Coronary artery (tissue), 2 donors: ENCODE data around the gene ATAD3A.
A peak's percentile ranks its signal among the peaks of the same experiment; 100 is the strongest.

ENCODE experiments used
- DNase-seq: peaks from one replicate; pipeline ENCODE4 v3.0.0-alpha.2; 2017; ENCODE audit warnings: low spot score
- H3K27ac ChIP-seq, 2 donors: fragments of 200-600 bp; sonication (generic); one replicate each; pipeline ENCODE4 v1.5.1; 2016 to 2019
- H3K4me3 ChIP-seq: fragments of 200-600 bp; sonication (generic); 2 replicates; pipeline ENCODE4 v1.5.1; 2016; ENCODE audit warnings: mild to moderate bottlenecking, moderate library complexity
- TF ChIP-seq, protein P1 (sequence below): fragments of 200-600 bp; sonication (generic); IDR thresholded peaks from one replicate; pipeline ENCODE4 v1.5.1; 2019; ENCODE audit warnings: antibody characterized with exemption

ATAD3A gene

DNA sequence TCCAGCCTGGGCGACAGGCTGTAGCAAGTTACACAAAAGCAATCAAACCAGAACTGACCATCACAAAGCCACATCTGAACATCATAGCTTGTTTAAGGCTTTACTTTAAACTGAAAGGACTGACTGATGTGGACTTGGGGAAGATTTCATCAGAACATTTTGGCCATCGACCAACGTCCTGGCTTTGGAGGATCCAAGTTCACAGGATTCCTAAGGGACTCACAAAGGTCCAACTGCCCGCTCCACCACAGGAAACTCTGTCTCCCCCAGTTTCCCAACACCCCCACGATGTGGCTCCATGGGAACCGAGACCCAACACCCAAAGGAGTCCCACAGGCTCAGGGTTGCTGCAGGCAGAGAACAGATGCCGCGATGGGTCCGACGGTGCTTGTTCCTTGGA, 53.4 kb downstream of the ATAD3A start:
- TF ChIP-seq, protein P1, sequence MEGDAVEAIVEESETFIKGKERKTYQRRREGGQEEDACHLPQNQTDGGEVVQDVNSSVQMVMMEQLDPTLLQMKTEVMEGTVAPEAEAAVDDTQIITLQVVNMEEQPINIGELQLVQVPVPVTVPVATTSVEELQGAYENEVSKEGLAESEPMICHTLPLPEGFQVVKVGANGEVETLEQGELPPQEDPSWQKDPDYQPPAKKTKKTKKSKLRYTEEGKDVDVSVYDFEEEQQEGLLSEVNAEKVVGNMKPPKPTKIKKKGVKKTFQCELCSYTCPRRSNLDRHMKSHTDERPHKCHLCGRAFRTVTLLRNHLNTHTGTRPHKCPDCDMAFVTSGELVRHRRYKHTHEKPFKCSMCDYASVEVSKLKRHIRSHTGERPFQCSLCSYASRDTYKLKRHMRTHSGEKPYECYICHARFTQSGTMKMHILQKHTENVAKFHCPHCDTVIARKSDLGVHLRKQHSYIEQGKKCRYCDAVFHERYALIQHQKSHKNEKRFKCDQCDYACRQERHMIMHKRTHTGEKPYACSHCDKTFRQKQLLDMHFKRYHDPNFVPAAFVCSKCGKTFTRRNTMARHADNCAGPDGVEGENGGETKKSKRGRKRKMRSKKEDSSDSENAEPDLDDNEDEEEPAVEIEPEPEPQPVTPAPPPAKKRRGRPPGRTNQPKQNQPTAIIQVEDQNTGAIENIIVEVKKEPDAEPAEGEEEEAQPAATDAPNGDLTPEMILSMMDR = no peak
- H3K4me3 ChIP-seq = no peak overlapping the region
- DNase-seq = no peak
- H3K27ac ChIP-seq = no peak overlapping the region

DNA sequence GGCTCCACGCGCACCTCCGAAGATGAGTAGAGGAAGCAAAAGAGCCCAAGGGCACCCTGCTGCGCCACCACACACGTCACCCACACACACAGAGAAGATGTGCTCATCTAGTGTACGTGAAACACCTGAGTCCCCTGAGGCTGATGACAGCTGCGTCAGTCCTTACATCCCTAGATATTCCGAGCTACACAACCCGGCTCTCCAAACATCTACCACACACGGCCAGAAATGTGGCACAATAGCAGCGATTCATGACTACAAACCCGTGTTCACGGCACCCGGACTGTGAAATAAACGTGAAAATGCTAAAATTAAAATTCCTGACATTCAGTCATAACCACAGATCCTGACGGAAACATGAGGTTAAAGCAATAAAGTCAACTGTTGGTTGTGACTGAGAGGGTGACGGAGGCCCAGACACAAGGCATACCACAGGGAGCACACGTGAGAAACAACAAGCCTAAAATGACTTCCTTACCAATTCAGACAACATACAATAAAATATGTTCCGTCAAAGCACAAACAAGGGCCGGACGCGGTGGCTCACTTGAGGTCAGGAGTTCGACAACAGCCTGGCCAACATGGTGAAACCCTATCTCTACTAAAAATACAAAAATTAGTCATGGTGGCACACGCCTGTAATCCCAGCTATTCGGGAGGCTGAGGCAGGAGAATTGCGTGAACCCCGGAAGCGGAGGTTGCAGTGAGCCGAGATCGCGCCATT, 55.4 kb downstream of the ATAD3A start:
- no peak for DNase-seq
- TF ChIP-seq, protein P1 = no peak
- Histone ChIP-seq H3K27ac (no peak overlapping the region), H3K4me3 (no peak overlapping the region)

DNA sequence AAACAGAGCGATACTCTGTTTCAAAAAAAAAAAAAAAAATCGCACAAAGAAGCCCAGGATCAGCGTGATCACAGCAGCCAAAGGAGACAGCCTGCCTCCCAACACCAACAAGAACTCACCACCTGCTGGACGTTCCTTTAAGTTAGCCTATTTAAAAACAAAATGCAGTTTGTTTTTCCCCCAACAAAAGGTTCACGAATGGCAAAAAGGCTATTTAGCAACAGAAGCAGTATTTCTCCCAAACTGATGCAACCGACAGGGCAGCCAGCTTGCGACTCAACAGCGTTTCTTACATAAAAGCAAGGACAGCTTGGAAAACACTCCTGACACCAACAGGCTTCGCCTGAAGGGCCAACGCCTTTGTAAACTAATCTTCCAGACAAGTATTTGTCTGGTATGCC, 55.9 kb downstream of the ATAD3A start:
- no peak overlapping the region for H3K27ac ChIP-seq
- no peak overlapping the region for H3K4me3 ChIP-seq
- TF ChIP-seq, protein P1 = no peak
- DNase-seq = no peak

DNA sequence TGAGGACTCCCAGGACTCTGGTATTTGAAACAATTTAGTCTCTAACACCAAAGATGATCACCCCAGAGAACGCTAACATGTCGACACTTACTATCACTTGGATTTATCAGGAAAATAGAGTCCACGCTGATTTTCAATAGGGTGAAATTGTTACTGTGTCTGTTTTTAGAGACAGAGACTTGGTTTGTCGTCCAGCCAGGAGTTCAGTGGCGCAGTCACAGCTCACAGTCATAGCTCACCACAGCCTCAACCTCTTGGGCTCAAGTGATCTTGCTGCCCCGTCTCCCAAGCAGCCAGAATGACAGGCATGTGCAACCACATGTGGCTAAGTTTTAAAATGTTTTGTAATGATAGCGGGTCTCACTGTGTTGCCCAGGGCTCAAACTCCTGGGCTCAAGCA, 57.4 kb downstream of the ATAD3A start:
- H3K4me3 ChIP-seq = no peak overlapping the region
- TF ChIP-seq, protein P1 = no peak
- DNase-seq = no peak
- no peak overlapping the region for H3K27ac ChIP-seq

DNA sequence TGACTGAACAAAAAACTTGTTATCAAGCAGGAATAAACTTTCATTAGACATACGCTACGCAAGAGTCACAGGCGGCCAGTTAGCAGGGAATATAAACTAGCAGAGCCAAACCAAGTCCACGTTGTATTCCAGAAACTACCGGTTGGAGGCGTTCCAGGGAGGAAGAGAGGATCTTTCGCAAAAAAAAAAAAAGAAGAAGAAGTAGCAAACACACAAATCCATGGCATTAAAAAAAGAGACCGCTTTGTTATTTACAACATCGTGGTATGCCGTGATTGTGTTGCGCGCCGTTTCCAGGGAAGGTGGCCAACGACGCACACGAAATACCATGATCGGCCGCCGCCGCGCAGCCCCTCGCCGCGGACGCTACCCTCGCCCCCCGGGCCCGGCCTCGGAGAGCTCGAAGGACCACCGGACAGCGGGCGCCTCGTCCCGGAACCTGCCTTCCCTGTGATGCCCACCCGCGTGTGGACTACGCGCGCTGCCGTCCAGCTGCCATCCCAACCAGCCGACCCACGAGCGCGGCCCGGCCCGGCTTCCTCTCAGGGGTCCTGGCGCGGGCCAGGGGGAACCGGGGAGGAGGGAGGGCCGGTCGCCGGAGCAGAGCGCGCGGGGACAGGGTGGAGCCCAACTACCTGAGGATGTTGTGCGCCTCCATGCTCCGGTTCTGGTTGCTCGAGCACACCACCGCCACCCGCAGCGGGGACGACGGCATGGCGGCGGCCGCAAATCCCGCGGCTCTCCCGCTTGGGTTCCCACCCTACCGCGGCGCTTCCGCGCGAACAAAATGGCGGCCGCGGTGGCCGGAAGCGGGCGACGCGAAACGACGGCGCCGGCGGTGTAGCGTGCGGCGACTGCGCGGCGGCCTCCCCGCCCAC, 62.1 kb downstream of the ATAD3A start:
- DNase-seq = no peak
- TF ChIP-seq, protein P1 = no peak
- H3K27ac ChIP-seq = peak overlapping the region; percentile 97 to 99
- peak overlapping the region; percentile 93 for H3K4me3 ChIP-seq

DNA sequence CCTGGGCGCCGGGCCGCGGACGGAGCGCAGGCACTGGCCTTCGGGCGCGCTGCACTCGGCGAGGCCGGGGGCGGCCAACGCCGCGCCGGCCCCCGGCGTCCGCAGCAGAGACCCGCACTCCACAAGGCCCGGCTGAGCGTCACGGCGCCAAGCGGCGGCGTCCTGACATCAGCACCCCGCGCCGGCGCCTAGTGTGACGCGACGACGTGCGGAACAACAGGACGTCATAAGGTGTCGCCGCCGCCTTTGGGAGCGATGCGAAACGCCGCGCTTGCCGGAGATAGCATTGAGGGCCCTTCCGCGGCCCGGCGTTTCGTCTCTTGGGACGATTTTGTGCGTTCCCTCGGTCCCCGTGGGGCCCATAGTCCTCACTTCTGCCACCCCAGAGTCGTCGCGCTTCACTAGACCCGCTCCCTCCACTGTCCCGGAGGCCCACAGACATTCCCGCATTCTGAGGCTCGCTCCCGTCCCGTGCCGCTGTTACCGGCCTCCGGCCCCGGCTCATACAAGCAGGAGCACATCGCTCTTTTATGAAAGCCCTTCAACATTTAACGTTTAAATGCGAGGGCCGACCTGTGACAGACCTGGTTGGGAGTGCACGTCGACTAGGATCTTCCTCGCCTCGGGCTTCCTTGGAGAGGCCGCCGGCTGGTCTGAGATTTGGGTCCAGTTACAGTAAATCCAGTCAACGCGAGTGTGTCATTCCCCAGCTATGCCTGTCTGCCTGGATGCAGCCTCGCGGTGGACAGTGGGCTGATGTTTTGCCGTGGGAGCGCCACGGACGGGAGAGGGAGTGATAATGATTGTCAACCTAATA, 63.0 kb downstream of the ATAD3A start, which contains the start of gene SSU72:
SSU72 (minus strand) TSS at position 143 of the 817 bp plus-strand sequence. CDS start 306 bp downstream, outside the sequence.
- Histone ChIP-seq H3K27ac (peak within 1 kb of the TSS; percentile 97 to 99), H3K4me3 (peak within 1 kb of the TSS; percentile 93)
- DNase-seq = peak; percentile 93
- TF ChIP-seq, protein P1 = no peak
